NCI-H2107 treated with DMSO at 0.1 percent for 48 hours (cell line): ENCODE data around the gene PAF1.
"Not testable (repeated sequence)": the region's sequence is repeated elsewhere in the genome, so short reads cannot be mapped to it uniquely, and the experiment has no call there.

Experiments used
- DNase-seq: peaks from one replicate; lab custom pipeline; 2025; ENCODE audit not compliant: unreplicated experiment; lab: John Stamatoyannopoulos, UW

PAF1 gene

DNA sequence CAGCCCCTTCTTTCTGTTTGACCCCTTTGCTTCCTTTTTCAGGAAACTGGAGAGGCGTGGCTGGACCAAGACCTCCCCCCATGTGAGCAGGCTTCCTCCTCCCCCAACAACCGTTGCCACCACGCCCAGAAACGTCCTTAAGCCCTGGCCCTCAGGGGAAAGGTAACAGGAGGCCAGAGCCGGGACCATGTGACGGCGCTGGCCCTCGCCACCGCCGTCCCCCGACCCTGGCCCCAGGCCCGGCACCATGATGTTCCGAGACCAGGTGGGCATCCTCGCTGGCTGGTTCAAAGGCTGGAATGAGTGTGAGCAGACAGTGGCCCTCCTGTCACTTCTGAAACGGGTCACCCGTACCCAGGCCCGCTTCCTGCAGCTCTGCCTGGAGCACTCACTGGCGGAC, 34.3 kb downstream of the PAF1 start:
- no peak for DNase-seq

DNA sequence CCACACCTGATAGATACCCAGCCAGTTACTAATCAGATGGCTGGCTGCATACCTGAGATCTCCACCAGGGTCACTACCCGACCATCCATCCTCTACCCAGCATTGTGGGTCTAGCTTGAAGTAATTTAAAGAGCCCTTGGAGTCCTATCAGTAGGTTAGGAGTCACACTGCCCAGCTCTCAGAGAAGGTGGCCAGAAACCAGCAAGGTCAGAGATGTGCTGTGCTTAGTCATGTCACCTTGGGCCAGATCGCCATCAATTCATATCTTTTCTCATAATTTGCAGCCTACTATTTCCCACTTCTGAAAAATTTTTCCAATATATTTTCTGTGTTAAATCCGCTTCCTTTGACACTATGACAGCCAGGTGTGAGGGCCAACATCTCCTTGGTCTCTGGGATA, 34.8 kb downstream of the PAF1 start:
- DNase-seq = no peak

DNA sequence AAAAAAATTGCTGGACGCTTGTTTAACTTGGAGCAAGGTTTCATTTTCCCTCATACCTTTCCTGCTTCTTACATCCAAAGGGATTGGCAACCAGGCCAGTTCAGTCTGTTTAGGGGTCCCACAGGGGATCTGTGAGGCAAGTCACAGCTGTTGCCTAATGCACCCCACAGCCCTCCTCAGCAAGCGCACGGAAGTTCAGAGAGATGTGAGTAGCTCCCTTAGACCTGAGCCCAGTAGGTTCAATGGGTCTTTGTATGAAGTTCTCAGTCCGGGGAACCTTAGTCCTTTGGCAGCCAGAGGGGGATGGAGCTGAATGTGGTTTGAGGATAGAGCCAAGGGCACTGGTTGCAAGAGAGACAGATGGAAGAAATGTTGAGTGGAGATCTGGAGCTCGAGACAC, 35.7 kb downstream of the PAF1 start:
- DNase-seq = no peak

DNA sequence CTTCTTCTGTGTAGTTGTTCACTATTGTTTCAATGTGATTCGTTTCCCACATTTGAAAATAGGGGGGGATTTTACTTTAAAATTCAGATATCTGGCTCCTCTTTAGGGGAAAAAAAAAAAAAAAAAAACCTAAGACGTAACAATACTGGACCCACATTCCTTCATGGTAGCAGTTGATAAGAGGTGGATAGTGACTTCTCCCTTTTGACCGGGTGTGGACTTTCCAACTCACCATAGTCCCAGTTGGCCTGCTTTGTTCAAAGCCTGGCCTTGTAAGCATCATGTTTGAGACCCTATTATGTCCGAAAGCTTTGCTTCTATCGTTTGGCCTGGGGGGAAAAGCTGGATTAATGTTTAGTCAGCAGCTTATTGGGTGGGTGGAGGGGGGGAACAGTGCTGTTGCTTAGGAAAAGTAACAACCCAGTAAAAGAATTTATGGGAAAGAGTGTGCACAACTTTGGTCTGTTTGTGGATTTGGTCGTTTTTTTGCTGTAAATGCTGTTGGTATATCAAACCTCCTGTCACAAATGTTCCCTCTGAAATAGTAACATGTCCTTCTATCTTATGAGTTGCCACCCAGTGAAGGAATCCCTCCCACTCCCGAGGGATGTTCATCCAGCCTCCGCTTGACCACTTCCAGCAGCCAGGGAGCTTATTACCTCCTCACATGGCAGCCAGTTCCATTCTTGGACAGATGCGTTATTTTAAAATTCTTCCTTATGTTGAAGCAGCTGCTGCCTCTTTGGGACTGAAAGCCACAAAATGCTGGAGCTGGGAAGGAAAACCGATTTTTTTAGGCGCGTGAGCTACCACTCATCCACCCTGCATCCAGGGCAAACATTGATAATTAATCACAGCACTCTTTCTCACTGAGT, 38.3 kb downstream of the PAF1 start:
- no peak for DNase-seq

DNA sequence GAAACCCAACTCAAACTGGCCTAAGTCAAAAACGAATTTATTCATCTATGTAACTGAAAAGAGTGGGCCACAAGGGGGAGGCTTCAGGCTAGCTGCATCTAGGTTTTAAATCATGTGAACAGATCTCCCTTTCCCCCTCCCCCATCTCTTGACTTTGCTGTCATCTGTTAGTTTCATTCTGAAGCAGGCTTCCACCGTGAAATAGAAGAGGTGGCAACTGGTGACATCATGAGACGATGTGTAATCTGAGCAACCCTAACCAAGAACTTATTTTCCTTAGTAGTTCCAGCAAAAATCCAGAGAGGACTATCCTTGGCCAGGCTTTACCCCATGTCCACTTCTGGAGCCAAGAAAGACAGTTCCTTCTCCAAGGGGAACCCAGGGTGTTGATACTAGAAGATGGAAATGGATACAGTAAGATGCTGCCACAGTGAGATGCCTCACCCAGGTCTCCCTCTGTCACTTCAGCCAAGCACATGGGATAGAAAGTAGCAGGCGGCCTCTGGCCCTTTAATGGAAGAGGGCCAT, 39.3 kb downstream of the PAF1 start:
- DNase-seq = no peak

DNA sequence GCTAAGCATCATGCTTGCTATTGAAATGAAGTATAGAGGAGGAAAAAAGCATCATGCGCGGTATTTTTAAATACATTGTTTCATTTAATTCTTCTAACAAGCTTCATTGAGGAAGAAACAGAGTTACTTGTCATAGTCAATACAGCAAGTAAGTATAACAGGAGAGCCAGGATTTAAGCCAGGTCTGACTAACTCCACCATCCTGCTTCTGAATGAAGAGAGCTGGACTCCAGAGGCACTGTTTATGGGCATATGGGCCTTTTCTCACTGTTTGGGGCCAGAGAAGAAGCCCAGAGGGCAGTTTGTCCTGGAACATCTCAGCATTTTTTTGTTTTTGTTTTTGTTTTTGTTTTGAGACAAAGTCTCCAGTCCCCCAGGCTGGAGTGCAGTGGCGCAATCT, 40.8 kb downstream of the PAF1 start:
- no peak for DNase-seq

DNA sequence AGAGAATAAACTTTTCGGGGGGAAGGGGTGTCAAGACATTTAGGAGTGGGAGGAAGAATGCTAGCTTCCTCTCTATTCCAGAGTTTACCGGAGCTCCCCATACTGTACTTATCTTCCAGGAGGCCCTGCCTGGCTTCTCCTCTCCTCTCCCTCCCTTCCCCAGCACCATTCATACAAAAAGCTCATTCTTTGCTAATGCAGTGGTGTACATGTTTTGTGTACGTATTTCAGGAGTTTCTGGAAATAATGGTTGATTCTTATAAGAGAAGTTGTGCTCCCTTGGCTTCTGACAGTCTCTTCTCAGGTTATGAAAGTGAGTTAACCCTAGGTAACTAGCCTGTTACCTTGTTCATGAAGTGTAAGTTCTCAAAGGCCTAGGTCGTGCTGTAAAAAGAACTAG, 41.6 kb downstream of the PAF1 start:
- DNase-seq = no peak

DNA sequence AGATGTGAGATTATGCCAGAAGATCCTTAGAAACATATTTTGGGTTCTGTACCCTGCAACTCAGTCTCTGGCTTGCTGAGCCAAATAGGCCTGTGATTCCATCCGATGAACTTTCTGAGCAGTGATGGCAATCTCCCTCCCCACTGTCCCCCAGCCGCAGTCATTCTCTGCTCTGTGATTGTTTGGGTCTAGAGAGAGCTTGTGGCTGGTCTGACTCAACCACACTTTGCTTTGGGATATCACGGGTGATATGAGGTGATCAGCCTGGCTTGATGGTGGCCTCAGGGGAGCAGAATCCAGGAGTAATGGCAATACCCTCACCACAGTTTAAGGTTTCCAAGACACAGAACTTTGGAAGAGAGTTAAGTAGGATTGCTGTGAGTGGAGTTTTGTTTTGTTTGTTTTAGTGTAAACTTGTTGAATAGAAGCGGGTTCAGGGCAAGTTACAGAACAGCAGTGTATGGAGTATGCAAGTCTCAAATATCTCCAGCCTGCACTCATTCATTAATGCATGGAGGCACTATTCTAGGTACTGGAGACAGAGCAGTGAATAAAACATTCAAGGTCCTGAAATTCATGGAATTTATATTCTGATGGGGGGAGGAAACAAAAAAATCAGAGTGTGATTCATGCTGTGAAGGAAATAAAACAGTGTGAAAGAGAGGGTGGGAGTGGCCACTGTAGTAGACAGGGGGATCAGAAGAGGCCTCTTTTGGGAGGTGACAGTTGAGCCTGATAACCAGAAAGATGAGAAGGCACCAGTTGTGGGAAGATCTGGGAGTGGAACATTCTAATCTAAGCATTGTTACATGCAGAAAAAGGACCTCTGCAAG, 43.4 kb downstream of the PAF1 start:
- DNase-seq = no peak

DNA sequence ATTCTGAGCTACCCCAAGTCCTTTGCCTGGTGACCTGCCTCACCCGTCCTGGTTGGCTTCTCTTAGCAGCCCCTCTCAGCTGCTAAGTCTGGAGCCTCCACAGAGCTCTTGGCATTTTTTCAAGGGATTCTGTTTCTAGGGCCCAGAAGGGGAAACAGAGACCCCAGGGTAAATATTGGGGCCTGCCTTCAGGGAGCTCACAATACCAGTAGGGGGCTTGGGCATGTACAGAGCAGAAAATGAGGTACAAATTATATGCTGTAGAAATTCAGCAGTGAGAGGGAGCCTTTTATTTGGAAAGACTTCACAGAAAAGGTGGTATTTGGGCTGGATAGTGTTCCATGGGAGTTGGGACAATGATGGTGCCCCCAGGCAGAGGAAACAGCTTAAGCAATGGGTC, 45.0 kb downstream of the PAF1 start:
- DNase-seq = no peak

DNA sequence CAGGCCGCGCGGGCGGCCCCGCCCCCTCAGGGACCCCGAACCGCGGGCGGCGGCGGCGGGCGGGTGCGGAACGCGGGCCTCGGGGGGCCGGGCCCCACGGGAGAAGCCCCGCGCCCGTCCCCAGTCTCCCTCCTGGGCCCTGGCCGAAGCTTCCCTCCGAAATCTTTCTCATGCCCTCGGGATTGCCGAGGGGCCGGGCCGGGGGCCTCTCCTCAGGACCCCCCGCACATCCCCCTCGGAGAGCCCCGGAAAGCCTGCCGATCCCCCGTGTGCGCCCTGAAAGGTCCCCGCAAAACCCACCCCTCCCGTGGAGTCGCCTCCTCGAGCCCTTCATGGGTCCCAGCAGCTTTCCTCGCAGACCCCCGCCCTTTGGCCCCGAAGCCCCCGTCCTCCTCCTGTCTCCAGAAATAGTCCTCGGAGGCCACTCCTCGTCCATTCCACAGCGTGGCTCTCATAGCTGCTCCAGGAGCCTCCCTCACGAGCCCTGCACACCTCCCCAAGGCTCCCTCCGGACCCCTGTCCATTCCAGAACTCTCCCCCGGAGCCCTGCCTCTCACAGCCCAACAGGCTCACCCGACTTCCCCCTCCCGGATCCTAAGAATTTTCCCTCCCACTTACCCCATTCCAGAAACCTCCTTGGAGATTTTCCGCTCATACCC, 48.1 kb downstream of the PAF1 start:
- no peak for DNase-seq

DNA sequence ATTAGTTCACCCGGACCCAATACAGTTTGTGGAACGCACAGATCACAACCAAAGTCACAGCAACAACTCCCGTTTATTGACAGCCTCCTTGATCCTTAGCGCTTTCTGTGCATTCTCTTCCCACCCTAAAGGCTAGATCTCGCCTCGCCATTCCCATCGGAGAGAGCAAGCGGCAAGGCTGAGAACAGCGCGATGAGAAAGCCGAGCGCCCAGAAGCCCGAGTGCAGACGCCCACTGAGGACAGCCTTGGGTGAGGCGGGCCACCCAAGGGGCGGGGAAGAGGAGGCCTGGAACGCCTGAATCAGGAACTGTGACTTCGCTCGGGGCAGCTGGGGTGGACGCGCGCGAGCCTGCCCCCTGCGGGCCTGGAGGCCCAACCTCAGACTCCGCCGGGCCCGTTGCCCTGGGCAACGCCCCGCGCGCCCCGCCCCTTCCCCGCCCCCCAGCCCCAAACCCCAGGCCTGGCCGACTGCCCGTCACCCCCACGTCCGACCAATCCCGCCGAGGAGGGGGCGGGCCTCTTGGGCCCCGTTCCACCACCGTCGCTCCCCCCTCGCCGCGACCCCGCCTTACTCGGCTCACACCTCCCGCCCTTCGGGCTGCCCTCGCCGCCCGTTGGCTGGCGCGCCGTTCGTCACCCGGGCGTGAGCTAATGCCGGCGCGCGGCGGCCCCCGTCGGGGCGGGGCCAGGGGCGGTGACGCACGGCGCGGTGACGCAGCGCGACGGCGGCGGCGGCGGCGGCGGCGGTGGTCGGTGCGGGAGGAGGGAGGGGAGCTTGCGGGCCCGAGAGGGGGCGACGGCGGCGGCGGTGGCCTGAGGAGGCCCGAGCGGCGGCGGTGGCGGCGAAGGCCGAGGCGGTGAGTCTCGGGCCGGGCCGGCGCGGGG, 48.9 kb downstream of the PAF1 start, which contains the start of gene SAMD4B:
TSS of gene SAMD4B (plus strand) at position 703 of the 886 bp plus-strand sequence. CDS start 14,473 bp downstream, outside the sequence.
- DNase-seq = peak; percentile 98

DNA sequence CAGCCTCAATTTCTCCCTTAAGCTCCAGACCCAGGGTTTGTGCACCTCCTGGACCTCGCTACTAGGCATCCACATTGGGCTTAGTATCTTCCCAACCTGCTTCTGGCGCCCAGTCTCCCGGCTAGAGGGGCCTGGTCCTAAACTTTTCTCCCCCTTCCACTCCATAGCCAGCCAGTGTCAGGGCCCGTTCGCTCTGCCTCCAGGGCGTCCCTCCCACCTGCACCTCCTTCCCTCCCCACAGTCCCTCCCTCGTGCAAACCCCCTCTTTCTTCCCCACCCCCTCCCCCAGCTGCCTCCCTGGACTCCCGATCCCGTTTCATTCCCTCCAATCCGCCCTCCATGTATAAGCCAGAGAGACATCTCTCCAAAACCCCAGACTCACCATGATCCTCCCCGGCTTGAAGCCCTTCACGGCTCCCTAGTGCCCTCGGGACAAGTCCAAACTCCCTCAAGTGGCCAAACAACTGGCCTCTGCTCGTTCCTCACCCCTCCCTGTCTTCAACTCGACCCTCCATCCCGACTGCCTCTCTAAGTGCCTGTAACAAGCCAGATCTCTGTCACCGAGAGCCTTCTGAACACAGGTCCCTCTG, 49.7 kb downstream of the PAF1 start:
- DNase-seq = no peak

DNA sequence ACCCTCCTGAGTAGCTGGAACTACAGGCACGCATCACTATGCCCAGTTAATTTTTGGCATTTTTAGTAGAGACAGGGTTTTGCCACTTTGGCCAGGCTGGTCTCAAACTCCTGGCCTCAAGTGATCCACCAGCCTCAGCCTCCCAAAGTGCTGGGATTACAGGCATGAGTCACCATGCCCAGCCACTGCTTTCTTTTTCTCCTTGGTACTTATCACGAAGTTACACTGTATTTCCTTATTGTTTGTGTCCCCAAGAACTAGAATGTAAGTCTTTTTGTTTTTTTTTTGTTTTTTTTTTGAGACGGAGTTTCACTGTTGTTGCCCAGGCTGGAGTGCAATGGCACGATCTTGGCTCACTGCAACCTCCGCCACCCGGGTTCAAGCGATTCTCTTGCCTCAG, 50.8 kb downstream of the PAF1 start:
- DNase-seq = not testable (repeated sequence)

DNA sequence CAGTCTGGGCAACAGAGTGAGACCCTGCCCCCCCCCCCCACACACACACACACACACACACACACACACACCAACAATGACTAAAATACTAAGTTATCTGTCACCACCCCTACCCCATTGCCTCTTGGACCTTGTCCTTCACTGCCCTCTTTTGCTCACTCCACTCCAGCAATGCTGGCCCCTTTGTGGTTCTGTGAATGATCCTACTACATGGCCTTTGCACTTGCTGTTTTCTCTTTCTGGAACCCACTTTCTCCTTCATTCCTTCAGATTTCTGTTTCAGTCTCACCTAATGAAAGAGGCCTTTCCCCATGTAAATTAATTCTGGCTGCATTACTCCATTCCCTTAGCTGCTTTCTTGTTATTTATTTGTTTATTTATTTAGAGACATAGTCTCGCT, 51.2 kb downstream of the PAF1 start:
- no peak for DNase-seq

DNA sequence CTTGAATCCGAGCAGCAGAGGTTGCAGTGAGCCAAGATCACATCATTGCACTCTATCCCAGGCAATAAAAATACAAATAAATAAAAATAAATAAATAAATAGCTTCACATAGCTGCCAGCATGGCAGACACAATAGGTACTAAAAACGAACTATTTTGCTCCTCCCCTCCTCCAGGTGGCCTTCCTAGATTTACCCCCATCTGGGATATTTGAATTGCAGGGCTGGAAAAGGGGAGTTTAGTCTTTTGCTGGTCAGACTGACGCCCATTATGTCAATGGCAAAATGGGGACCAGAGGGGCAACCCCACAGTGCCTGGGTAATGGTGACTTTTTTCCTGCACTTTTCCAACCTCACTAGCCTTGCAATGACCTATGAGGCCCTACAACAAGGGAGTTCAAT, 54.4 kb downstream of the PAF1 start:
- DNase-seq = no peak
